ENCODE data around the gene VAC14.

DNA sequence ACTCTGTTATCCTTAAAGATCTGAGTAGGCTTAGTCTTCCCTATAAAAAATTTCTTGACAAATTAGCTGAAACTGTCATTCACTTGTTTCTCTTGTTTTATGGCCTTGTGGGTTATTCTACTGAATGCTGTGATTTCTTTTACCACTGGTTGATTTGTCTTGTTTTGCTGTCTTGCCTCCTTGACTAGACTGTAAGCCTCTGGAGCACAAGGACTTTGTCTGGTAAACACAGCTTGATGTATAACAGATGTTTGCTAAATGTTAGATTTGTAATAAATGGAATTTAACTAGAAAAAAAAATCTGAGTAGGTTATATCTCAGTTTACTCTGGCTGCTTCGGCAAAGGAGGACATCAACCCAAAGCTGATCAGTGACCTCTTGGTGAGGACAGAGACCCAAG is 21.6 kb downstream of the VAC14 start:
- no peak for TF ChIP-seq ZNF274 (IDR thresholded peaks at IDR 0.05; ENCODE audit: low read depth, low read length)
- TF ChIP-seq SUZ12 (IDR thresholded peaks at IDR 0.05; ENCODE audit: extremely low read depth, insufficient read depth, insufficient read length) = no peak
- TF ChIP-seq YY1 (IDR thresholded peaks at IDR 0.05; ENCODE audit: insufficient read depth, insufficient read length) = no peak
